HG02763 (cell line): Measurements from ENCODE around the gene OGT.
A peak's percentile ranks its signal among the peaks of the same experiment; 100 is the strongest.
"Not testable (repeated sequence)": the region's sequence is repeated elsewhere in the genome, so short reads cannot be mapped to it uniquely, and the experiment has no call there.

ENCODE experiments used
- ATAC-seq: cut with Tn5 transposase; IDR thresholded peaks from one replicate; pipeline ENCODE4 v1.9.1; 2021; ENCODE audit warnings: mild to moderate bottlenecking, moderate library complexity; ENCODE audit not compliant: unreplicated experiment

Gene OGT

GRCh38 chrX:71579990-71580380 lies 47.1 kb downstream of the OGT start:
- no peak for ATAC-seq

DNA sequence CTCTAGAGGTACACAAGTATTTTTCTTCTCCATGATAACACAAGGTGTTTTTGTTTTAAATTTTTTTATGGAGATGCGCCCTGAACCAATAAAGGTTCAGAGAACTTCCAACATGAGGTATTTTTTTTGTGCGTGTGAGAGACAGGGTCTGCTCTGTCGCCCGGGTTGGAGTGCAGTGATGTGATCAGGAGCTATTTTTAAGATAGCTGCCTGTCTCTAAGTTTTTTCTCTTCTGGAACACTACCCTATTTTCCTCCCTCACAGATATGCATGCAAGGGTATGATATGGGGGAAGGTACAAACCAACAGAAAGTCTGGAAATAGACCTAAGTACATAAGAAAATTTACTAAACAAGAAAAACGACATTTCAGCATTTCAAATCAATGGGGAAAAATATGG lies 48.3 kb downstream of the OGT start:
- no peak for ATAC-seq

DNA sequence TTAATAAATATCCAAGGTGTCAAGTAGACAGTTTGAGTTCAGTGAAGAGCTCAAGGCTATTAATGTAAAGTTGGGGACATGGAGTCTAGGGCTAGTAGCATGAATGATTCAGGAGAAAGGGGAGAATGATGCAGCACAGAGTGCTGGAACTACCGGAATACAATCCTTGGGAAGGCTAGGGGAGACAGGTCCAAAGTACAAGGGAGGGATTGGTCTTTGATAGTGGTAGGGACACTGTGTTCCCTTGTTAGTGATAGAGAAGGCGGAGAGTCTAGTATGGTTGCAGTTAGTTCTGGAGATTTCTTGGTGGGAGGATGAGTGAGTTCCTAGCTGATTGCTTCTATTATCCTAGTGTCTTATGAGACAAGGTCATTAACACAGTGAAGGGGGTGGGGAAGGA lies 54.0 kb downstream of the OGT start:
- ATAC-seq, result no peak

GRCh38 chrX:71593210-71593609 lies 60.3 kb downstream of the OGT start:
- ATAC-seq, result not testable (repeated sequence)

GRCh38 chrX:71599965-71600364 lies 67.1 kb downstream of the OGT start:
- ATAC-seq, result no peak

GRCh38 chrX:71603618-71604017 lies 70.7 kb downstream of the OGT start:
- ATAC-seq, result no peak

DNA sequence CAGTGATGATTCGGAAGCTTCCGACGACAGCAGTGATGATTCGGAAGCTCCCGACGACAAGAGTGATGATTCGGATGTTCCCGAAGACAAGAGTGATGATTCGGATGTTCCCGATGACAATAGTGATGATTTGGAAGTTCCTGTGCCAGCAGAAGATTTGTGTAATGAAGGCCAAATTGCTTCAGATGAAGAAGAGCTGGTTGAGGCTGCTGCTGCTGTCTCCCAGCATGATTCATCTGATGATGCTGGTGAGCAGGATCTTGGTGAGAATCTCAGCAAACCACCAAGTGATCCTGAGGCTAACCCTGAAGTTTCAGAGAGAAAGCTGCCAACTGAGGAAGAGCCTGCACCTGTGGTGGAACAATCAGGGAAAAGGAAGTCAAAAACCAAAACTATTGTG lies 71.2 kb downstream of the OGT start:
- ATAC-seq, result no peak

DNA sequence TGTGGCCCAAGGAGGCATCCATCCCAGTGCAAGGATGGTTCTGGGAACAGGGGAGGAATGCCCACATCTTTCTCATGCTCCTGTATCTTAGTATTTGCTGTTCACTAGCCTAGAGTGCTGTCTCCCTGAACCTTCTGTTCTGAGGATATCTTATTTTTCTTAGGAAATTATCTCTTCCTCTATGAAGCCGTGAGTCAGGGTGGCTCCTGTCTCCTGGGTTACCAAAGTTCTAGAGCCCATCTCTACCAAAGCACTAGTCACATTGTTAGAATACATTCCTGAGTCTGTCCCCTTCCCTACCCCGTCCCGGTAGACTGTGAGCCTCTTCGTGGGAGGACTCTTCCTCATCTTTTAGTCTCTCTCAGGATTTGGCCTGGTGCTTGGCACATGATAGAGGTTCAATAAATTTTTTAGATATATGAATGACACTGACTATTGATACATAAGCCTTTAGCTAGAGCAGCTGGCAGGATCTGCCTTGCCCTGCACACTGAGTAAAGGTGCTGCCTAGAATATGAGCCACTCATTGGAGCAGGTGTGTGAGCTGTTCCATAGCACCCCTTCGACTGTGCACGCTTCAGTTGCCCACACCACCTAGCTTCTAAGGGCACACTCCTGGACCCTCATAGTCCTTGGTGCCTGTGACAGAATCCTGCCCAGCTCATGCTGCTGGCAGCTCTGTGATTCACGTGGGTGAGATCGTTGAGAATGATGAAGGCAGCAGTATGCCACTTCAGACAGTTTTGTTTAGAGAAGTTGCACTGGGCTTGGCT lies 72.1 kb downstream of the OGT start:
- ATAC-seq, result no peak

GRCh38 chrX:71606536-71607216 lies 73.8 kb downstream of the OGT start:
- ATAC-seq, result no peak

DNA sequence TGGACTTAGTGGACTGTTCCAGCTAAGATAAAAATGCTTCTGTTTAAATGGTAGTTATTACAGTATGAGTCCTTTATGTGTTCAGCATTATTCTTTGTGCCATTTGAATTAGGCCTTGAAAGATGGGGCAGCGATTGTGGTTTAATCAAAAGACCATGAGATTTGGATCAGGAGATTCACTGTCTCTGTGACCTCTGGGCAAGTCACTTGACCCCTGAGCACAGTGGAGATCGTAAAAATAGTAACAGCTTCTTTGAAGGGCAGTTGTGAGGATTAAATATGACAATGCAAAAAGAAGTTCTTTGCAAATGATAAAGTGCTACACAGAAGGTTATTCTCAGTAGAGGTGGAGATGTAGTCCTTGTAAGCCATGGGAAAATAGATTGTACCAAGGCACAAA lies 74.6 kb downstream of the OGT start:
- ATAC-seq, result no peak

- no peak for ATAC-seq
Measured at GRCh38 chrX:71609095-71609750, 76.3 kb downstream of the OGT start.

- not testable (repeated sequence) for ATAC-seq
Measured at GRCh38 chrX:71611736-71612135, 78.8 kb downstream of the OGT start.

GRCh38 chrX:71612256-71612655 lies 79.4 kb downstream of the OGT start:
- no peak for ATAC-seq

DNA sequence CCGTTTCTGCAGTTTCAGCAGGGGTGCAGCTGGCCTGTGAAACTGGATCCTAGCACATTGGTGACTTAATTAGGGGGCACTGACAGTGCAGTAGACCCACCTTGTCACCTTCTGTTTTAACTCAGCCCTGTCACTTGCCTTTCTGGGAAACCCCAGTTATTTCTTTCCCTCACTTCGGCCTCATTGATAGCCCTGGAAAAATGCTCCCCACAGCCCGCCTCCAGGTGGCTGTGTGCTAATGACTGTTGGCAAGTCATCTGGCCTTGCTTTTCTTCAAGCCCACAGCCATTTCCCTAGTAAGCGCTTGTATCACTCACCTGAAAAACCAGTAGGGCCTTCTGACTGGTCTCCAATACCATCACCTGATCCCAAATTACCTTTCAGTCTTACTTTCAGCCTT lies 82.2 kb downstream of the OGT start:
- no peak for ATAC-seq

GRCh38 chrX:71615954-71616353 lies 83.0 kb downstream of the OGT start:
- no peak for ATAC-seq

- ATAC-seq, result no peak
Measured at GRCh38 chrX:71616672-71617529, 84.0 kb downstream of the OGT start.

DNA sequence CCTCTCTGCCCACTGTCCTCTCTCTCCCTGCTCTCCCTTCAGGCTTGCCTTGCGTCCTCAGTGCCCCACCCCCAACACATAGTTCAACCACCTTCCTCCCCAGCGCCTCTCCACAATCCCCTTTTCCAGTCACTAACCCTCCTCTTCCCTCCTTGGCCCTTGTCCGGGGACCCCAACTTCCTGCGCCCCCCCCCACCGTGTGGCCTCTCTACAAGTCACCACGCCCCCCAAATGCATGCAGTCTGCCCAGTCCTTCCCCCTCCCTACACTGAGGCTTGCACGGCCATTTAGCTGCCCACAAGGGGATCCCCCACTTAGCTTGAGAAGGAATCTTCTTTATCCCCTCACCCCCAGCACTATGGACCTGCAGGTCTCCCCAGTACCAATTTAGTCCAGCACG lies 84.8 kb downstream of the OGT start:
- no peak for ATAC-seq

DNA sequence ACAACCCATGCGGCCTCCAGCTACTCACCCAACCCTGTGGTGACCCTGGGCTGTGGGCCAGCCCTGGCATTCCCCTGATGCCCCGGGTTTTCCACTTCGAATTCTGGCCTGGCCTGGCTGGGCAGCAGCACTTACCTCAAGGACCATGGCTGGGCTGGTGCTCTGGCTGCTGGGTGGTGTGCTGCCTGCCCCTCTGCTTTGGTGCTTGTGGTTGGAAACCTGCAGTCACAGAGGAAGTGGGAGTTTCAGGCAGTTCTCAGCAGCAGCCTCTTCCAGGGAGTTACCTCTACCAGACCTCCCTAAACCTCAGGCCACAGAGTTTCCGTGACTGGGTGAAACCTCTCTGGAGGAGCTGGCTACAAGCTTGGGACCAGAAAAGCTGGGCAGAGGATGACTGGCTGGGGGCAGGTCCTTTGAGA lies 85.4 kb downstream of the OGT start, which contains the start of gene CXCR3:
TSS of gene CXCR3 (minus strand) at position 209 of the 419 bp plus-strand sequence. CDS start at position 147, 62 bp downstream.
- ATAC-seq, result peak; percentile 58

DNA sequence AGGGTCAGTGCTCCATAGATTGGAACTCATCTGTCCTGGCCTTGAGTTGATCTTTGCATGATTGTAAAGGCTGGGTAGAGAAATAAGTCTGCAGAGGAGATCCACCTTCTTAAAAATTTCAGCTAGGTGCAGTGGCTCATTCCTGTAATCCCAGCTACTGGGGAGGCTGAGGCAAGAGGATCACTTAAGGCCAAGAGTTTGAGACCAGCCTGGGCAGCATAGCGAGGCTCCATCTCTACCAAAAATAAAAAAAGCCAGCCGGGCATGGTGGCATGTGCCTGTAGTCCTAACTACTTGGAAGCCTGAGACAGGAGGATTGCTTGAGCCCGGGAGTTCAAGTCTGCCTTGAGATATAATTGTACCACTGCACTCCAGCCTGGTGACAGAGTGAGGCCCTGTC lies 85.9 kb downstream of the OGT start:
- no peak for ATAC-seq

DNA sequence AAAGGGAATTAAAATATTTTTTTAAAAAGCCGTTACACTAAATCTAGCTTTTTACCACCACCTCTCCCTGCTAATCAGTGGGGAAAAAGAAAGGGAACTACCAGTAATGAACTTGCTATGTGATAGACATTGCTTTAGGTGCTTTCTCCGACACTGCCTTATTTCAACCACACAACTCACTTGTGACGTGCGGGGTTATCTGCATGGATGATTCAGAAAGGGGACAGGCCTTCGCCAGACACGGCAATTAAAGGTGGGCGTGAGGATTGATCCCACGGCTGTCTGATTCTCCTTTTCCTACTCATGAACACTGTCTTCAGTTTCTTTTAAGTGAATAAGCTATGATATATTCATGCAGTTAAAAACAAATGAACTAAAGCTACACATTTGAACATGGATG lies 86.3 kb downstream of the OGT start:
- no peak for ATAC-seq

DNA sequence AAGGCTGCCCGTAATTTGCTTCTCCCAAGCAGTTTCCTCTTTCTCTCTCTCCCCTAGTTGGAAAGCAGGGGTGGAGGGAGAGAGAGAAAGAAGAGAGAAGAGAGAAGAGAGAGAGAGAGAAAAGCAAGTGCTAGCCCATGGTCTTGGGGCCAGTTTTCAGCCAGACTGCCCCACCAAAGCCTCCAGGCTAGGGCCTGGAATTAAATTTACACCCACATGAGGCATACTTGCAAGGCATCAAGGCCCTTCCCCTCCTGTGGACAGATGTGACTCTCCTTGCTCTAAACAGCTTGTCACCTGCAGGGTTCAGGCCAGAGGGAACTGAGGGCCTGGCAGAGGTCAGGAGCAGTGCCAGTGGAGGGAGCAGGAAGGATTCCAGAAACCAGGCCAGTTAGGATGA lies 87.1 kb downstream of the OGT start:
- no peak for ATAC-seq
